Parathyroid adenoma (tissue), 2 donors: ENCODE measurements around the gene MARCHF9.

Experiments
- H2AFZ ChIP-seq: fragments of 300-600 bp; sonication (generic); one replicate; pipeline ENCODE4 v1.7.0; 2017; ENCODE audit warnings: antibody characterized with exemption, mild to moderate bottlenecking
- H3K27ac ChIP-seq: fragments of 300-600 bp; sonication (generic); one replicate; pipeline ENCODE4 v1.7.0; 2017
- H3K27me3 ChIP-seq: fragments of 300-600 bp; sonication (generic); one replicate; pipeline ENCODE4 v1.7.0; 2017; ENCODE audit warnings: low read length; ENCODE audit not compliant: control insufficient read depth, insufficient read depth
- H3K36me3 ChIP-seq: fragments of 300-600 bp; sonication (generic); one replicate; pipeline ENCODE4 v1.7.0; 2017; ENCODE audit warnings: low read length; ENCODE audit not compliant: control insufficient read depth, insufficient read depth
- H3K4me1 ChIP-seq: fragments of 300-600 bp; sonication (generic); one replicate; pipeline ENCODE4 v1.7.0; 2017; ENCODE audit warnings: control low read depth
- H3K4me2 ChIP-seq: fragments of 300-600 bp; sonication (generic); one replicate; pipeline ENCODE4 v1.7.0; 2017; ENCODE audit warnings: low read length
- H3K4me3 ChIP-seq: fragments of 300-600 bp; sonication (generic); one replicate; pipeline ENCODE4 v1.7.0; 2017; ENCODE audit warnings: low read depth, low read length
- H3K79me2 ChIP-seq: fragments of 300-600 bp; sonication (generic); one replicate; pipeline ENCODE4 v1.7.0; 2017; ENCODE audit warnings: control low read depth
- H3K9ac ChIP-seq: fragments of 300-600 bp; sonication (generic); one replicate; pipeline ENCODE4 v1.7.0; 2017; ENCODE audit warnings: mild to moderate bottlenecking
- H3K9me3 ChIP-seq: fragments of 300-600 bp; sonication (generic); one replicate; pipeline ENCODE4 v1.7.0; 2017; ENCODE audit warnings: low read length; ENCODE audit not compliant: control insufficient read depth
- CTCF ChIP-seq: fragments of 300-600 bp; sonication (generic); IDR thresholded peaks from one replicate; pipeline ENCODE4 v1.7.0; 2017; ENCODE audit warnings: antibody characterized with exemption, mild to moderate bottlenecking
- donor health status: primary hyperparathyroidism.

Gene MARCHF9

GRCh38 chr12:57735952-57736740, 18.8 kb upstream of the MARCHF9 start:
- Histone ChIP-seq H3K9ac (no peak overlapping the region), H3K79me2 (no peaks in the 10 kb centered on the region), H3K36me3 (no peaks in the 10 kb centered on the region), H3K27ac (no peak overlapping the region), H3K9me3 (no peaks in the 10 kb centered on the region), H3K4me1 (peaks cover 14% of the 10 kb centered on the region), H3K4me2 (no peak overlapping the region), H2AFZ (peak overlapping the region; percentile 51), H3K27me3 (no peaks in the 10 kb centered on the region), H3K4me3 (no peak overlapping the region)
- peak; percentile 26 for TF ChIP-seq CTCF

- no peaks in the 10 kb centered on the region for H3K9me3 ChIP-seq
- no peaks in the 10 kb centered on the region for H3K36me3 ChIP-seq
- H3K9ac ChIP-seq = no peak overlapping the region
- H3K27me3 ChIP-seq = no peaks in the 10 kb centered on the region
- H3K4me3 ChIP-seq = no peak overlapping the region
- H3K79me2 ChIP-seq = no peaks in the 10 kb centered on the region
- peak overlapping the region; percentile 51 for H2AFZ ChIP-seq
- H3K27ac ChIP-seq = no peak overlapping the region
- TF ChIP-seq CTCF = no peak
- H3K4me1 ChIP-seq = peaks cover 14% of the 10 kb centered on the region
- H3K4me2 ChIP-seq = no peak overlapping the region
Measured at GRCh38 chr12:57736741-57737466, 18.0 kb upstream of the MARCHF9 start.

- peak overlapping the region; percentile 53 for H2AFZ ChIP-seq
- no peak overlapping the region for H3K27ac ChIP-seq
- H3K9me3 ChIP-seq = no peaks in the 10 kb centered on the region
- H3K4me2 ChIP-seq = peak overlapping the region; percentile 45
- H3K9ac ChIP-seq = no peak overlapping the region
- H3K4me1 ChIP-seq = peaks cover 14% of the 10 kb centered on the region
- H3K79me2 ChIP-seq = no peaks in the 10 kb centered on the region
- H3K4me3 ChIP-seq = no peak overlapping the region
- no peaks in the 10 kb centered on the region for H3K27me3 ChIP-seq
- TF ChIP-seq CTCF = peak; percentile 30
- no peaks in the 10 kb centered on the region for H3K36me3 ChIP-seq
Measured at GRCh38 chr12:57737467-57738460, 17.1 kb upstream of the MARCHF9 start.

GRCh38 chr12:57738661-57739237, 16.2 kb upstream of the MARCHF9 start, which contains the start of gene AGAP2:
TSS of gene AGAP2 (minus strand) at chr12:57738742. CDS start at chr12:57738246, 496 bp downstream.
- Histone ChIP-seq H3K4me1 (peaks cover 14% of the 10 kb centered on the region), H3K4me2 (peak within 1 kb of the TSS; percentile 45), H2AFZ (peak within 1 kb of the TSS; percentile 53), H3K4me3 (no peak within 1 kb of the TSS), H3K27ac (no peak within 1 kb of the TSS), H3K79me2 (no peaks in the 10 kb centered on the region), H3K9ac (no peak within 1 kb of the TSS), H3K27me3 (no peaks in the 10 kb centered on the region), H3K9me3 (no peaks in the 10 kb centered on the region), H3K36me3 (no peaks in the 10 kb centered on the region)
- no peak for TF ChIP-seq CTCF
